Esophagus muscularis mucosa (tissue), 4 donors: Measurements from ENCODE around the gene TMEM100.

Experiments
- EP300 ChIP-seq: sonication (generic); formaldehyde crosslinking; IDR thresholded peaks from one replicate; pipeline ENCODE4 v1.6.1; 2017; ENCODE audit warnings: antibody characterized with exemption
- POLR2A ChIP-seq: fragments of 450-650 bp; IDR thresholded peaks from one replicate; pipeline ENCODE4 v1.6.1; 2017; ENCODE audit warnings: antibody characterized with exemption, moderate library complexity, mild to moderate bottlenecking, low read depth
- TF ChIP-seq, protein P1 (sequence below), 3 experiments: fragments of 200-600 bp in 2 of 3; fragments of 450-650 bp in 1 of 3; sonication (generic) in 2 of 3; IDR thresholded peaks; one replicate each; pipeline ENCODE4 v1.5.1; 2017 to 2019; ENCODE audit warnings: antibody characterized with exemption in 3 of 3, mild to moderate bottlenecking in 2 of 3, moderate library complexity in 1 of 3

DNA sequence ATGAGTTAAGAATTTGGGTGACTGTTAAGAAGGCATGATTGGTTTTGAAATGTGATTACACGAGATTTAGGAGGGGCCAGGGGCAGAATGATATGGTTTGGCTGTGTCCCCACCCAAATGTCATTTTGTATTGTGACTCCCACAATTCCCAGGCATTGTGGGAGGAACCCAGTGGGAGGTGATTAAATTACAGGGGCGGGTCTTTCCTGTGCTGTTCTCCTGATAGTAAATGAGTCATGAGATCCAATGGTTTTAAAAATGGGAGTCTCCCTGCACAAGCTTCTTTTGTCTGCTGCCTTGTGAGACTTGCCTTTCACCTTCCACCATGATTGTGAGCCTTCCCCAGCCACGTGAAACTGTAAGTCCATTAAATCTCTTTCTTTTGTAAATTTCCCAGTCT, 34.6 kb downstream of the TMEM100 start:
- TF ChIP-seq POLR2A (no peak), EP300 (no peak)
- TF ChIP-seq, protein P1, sequence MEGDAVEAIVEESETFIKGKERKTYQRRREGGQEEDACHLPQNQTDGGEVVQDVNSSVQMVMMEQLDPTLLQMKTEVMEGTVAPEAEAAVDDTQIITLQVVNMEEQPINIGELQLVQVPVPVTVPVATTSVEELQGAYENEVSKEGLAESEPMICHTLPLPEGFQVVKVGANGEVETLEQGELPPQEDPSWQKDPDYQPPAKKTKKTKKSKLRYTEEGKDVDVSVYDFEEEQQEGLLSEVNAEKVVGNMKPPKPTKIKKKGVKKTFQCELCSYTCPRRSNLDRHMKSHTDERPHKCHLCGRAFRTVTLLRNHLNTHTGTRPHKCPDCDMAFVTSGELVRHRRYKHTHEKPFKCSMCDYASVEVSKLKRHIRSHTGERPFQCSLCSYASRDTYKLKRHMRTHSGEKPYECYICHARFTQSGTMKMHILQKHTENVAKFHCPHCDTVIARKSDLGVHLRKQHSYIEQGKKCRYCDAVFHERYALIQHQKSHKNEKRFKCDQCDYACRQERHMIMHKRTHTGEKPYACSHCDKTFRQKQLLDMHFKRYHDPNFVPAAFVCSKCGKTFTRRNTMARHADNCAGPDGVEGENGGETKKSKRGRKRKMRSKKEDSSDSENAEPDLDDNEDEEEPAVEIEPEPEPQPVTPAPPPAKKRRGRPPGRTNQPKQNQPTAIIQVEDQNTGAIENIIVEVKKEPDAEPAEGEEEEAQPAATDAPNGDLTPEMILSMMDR (IDR thresholded peaks at IDR 0.05): no peak
